ENCODE results near the gene HK2.

GRCh38 chr2:74856599-74856998 lies 22.7 kb downstream of the HK2 start:
- TF ChIP-seq CTCF (IDR thresholded peaks at IDR 0.05; ENCODE audit: low read length), result no peak
- TF ChIP-seq EZH2 (IDR thresholded peaks at IDR 0.05; ENCODE audit: borderline replicate concordance, low read length), result no peak
